Iris pigment epithelial cell (primary cell): ENCODE data around the gene TCOF1.

Experiments
- DNase-seq: peaks from one replicate; pipeline ENCODE4 v3.0.0-alpha.2; 2011; ENCODE audit warnings: low read depth

The TCOF1 gene

GRCh38 chr5:150325426-150325825 lies 32.1 kb upstream of the TCOF1 start:
- no peak for DNase-seq

- DNase-seq = no peak
These were observed 30.8 kb upstream of the TCOF1 start for GRCh38 chr5:150326707-150327106.

DNA sequence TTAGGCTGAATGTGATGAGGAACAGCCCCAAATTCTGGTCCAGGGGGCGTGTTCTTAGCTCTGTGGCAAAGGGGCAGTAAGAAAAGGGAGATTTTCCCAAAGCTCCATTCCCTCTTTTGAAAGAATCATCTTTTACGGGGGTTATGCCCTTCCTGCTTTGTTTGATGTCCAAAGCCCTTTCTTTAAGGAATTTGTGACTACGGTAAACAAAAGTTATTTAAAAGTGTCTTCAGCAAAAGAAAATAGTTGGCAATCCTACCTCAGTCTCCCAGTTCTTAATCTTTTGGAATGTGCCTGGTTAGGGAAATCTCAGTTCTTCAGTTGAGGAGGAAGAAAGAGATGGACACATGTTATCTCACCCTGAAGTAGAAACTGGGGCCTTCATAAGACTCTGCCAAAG lies 30.4 kb upstream of the TCOF1 start:
- no peak for DNase-seq

GRCh38 chr5:150328515-150328914 lies 29.0 kb upstream of the TCOF1 start:
- no peak for DNase-seq

GRCh38 chr5:150329038-150329437 lies 28.5 kb upstream of the TCOF1 start:
- no peak for DNase-seq

DNA sequence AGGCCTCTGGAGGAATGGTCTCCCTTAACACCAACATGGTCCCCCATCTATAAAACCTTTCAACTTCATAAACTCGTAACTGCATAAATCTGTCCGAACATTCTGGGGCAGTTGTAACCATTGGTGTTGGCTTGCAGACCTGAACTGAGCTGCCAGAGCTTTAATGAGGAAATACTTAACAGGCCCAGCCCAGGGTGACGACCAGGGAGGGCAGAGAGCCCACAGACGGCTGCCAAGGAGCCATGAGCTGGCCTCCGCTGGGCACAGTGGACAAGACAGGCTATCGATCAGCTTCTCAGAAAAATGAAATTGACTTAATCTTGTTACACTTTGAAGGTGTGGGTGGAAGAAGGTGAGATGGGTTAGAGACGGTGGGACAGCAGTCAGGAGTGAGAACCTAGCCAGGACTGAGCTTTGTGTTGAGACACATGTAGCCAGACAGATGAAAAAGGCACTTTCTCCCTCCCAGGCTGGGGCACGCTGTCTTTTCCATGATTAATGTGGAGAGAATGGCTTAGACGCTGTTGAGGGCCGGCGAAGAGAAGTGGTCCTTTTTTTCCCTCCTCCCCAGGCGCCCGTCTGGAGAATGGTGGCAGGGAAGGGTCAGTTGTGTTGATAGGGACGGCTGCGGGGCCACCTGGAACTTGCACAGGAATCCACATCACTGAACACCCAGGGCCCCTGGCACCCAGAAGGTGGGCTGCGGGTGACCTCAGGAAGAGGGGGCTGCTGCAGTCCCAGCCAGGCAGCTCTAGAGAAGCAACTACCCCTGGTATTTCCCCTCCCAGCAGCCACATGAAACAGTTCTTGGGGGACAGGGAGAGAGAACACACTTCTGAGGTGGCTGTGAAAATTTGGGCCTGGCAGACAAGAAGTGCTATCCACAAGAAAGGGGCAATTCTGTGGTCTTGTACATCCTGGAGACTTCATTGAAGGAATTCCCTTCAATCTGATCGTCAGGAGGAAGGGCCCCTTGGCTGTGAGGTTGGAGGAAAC lies 27.3 kb upstream of the TCOF1 start:
- DNase-seq = no peak

GRCh38 chr5:150333400-150333799 lies 24.1 kb upstream of the TCOF1 start:
- DNase-seq = no peak

DNA sequence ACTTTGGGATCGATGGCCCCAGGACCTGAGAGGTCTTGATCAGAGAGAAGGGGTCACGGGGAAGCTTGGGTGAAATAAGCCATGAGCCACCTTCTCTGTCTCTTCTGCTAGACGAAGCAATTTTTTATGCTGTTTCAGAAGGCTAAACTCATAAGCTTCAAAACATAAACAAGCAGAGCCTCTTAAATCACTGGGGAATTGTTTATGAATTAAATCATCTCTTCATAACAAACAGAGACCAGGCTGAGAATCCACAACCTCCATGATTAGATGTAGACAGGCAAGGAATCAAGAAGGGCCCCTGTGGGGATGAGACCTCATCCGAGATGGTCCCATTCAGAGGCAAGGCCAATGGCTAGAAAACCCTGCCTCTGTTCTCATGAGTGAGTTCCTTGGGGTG lies 21.7 kb upstream of the TCOF1 start:
- DNase-seq = no peak

GRCh38 chr5:150338546-150338945 lies 19.0 kb upstream of the TCOF1 start:
- no peak for DNase-seq

- no peak for DNase-seq
These were observed 18.3 kb upstream of the TCOF1 start for GRCh38 chr5:150339165-150339564.

DNA sequence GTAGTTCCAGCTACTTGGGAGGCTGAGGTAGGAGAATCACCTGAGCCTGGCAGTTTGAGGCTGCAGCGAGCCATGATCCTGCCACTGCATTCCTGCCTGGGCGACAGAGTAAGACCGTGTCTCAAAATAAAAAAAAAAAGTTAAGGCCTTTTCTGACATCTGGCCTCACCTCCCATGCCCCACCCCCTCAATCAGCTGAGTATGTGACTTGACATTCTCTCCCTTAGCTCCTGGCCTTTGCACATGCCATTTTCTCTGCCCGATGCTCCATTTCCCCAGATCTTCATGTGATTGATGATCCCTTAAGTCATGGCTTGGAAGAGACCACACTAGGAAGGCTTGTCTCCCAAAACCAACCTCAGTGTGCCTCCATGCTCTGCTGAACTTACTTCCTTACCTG lies 17.7 kb upstream of the TCOF1 start:
- no peak for DNase-seq

GRCh38 chr5:150340614-150341255 lies 16.8 kb upstream of the TCOF1 start:
- DNase-seq = no peak

DNA sequence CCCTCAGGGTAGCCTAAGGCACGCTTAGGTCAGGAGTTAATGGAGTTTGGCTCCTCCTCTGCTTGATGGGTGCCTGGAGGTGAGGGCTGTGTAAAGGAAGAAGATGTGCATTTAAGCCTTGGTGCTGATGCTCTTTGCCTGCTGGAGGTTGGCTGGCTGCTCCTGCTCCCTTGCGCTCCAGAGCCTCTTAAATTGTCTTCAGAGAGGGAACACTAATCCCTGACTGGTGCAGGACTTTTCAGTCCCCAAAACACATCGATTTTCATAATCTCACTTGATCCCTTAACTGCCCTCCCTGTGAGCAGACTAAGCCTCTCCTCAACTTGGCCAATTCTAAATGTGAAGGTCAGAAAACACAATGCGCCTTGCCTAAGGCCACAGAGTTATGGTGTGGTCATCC lies 16.2 kb upstream of the TCOF1 start:
- DNase-seq = no peak

- DNase-seq = no peak
These were observed 15.5 kb upstream of the TCOF1 start for GRCh38 chr5:150341989-150342388.

GRCh38 chr5:150342583-150342982 lies 14.9 kb upstream of the TCOF1 start:
- no peak for DNase-seq

DNA sequence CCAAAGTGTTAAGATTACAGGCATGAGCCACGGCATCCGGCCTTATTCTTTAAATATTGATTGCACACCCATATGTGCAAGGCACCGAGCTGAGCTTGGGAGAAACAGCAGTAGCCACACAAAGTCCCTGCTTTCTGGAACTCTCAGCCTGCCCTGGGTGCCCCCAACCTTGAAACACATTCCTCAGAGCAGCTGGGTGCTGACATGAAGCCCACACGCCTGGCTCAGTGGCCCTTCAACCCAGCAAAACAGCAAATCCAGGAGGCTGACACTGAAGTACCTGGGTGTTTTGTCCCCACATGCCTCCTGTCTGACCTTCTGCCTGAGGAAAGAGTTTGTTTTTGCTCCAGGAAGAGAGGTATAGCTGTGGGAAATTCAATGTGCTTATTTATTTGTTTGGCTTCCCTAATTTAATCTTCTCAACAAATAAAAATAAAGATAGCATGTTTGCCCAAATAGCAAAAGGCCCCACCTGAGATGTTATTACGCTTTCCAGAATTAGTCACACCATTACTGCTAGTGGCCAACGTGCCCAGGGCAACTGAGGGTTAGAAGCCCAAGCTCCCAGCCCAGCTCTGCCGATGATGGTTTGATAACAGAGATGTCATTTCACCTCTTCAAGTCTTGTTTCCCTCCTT lies 13.4 kb upstream of the TCOF1 start:
- DNase-seq = no peak

DNA sequence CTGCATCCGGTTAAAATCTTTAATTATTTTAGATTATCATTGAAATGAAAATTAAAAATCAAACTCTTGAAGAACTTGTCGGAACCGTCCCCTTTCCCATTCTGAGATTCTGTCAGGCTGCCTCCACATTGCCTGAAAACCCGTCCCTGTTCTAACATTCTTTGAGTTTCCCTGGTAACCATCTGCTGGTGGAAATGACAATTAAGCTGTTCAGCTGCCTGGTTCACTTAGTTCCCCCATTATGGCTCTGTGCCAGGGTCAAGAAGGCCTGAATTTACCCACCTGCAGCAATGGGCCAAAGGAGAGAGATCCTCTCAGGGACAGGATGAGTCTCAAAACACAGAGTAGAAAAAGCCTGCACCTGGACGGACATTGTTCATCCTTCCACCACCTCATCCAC lies 11.8 kb upstream of the TCOF1 start:
- DNase-seq = no peak

DNA sequence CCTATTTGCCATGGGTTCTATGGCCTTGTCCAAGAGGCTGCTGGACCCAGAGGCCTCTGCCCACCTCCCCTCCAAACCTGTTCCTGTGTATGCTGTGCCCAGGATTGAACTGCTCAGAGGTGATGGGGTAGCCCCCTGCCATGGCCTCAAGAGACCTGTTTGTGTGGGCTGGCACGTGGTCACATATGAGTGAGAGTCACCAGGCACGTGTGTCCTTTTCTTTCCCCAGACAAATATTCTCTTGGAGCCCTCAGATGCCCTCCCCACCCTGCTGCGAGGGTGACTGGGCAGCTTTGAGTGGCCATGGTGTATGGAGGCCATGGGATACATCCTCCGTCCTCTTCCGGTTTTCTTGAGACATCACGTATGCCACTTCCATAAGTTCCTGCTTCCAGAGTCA lies 10.9 kb upstream of the TCOF1 start:
- no peak for DNase-seq

- no peak for DNase-seq
These were observed 10.5 kb upstream of the TCOF1 start for GRCh38 chr5:150347003-150347402.

DNA sequence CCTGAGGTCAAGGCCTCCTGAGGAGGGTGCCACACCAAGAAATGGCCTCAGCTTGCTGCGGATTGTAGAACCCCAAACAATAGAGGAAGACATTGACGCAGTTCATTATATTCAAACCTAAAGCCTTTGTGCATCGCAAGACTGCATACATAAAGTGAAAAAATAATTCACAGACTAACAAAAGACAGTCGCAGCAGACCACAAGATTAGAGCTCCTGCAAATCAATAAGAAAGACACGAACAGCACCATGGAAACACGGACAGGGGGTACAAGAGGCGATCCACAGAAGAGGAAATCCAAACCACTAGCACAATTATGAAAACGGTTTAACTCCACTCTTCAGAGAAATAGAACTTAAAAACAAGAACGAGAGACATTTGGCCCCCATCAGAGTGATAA lies 10.0 kb upstream of the TCOF1 start:
- DNase-seq = no peak

DNA sequence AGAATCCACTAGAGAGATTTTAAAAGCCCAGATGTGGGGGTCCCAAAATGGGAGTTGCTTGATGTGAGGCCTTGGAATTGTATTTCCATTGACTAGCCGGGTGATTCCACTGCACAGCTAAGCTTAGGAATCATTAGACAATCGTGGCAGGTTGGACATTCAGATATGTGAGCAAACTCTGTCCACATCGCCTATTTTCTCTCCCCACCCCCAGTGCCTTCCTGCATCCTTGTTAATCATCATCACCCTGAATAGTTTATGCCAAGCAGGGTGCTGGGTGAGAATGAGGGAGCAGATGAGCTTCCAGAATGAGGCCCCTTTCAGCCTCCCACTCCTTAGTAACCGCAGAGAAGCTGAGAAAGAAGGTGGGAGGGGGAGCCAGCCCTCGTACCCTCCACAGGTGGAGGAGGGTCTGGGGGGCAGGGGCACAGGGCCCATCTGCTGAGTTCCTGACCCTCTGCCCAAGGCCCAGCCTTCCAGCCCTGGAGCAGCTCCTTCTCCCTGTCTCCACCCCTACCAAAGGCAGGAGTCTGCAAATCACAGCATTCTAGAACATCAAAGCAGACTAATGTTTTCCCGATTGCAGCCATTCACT lies 7.7 kb upstream of the TCOF1 start:
- DNase-seq = no peak

GRCh38 chr5:150350524-150351344 lies 6.8 kb upstream of the TCOF1 start:
- peak; percentile 76 for DNase-seq
